PC-9 (cell line): Measurements from ENCODE around the gene GPC5.

ENCODE experiments used
- EZH2 ChIP-seq: fragments of 200-600 bp; sonication (generic); IDR thresholded peaks from 2 replicates; pipeline ENCODE4 v1.8.0; 2017; ENCODE audit warnings: antibody characterized with exemption, low read depth
- TF ChIP-seq, protein P1 (sequence below): fragments of 200-600 bp; sonication (generic); conservative IDR thresholded peaks from 2 replicates; pipeline ENCODE4 v1.6.1; 2017; ENCODE audit warnings: mixed run types, antibody characterized with exemption, mild to moderate bottlenecking, moderate library complexity

DNA sequence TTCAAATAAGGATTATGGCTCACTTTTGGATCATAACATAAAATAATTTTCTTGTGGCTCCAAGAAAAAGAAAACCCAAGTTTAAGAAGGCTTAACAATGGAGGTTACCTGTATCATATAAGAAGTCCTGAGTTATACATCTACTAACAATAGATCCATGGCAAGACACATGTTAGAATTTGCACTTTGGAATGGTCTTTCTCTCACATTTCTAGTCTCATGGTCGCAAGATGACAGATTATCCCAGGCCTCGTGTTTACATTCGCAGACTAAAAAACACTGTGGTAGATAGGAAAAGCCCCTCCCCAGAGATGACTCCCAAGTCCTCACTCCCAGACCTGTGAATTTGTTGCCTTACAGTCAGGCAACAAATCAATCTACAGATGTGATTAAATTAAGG is 1082.0 kb downstream of the GPC5 start:
- TF ChIP-seq, protein P1, sequence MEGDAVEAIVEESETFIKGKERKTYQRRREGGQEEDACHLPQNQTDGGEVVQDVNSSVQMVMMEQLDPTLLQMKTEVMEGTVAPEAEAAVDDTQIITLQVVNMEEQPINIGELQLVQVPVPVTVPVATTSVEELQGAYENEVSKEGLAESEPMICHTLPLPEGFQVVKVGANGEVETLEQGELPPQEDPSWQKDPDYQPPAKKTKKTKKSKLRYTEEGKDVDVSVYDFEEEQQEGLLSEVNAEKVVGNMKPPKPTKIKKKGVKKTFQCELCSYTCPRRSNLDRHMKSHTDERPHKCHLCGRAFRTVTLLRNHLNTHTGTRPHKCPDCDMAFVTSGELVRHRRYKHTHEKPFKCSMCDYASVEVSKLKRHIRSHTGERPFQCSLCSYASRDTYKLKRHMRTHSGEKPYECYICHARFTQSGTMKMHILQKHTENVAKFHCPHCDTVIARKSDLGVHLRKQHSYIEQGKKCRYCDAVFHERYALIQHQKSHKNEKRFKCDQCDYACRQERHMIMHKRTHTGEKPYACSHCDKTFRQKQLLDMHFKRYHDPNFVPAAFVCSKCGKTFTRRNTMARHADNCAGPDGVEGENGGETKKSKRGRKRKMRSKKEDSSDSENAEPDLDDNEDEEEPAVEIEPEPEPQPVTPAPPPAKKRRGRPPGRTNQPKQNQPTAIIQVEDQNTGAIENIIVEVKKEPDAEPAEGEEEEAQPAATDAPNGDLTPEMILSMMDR = no peak
- TF ChIP-seq EZH2 = no peak
